GM12878 (cell line): ENCODE results near the gene LNX2.

Source experiments
- CBFB ChIP-seq: IDR thresholded peaks from 2 replicates; pipeline ENCODE4 v1.6.1; 2016; ENCODE audit warnings: antibody characterized with exemption, low read depth
- CTCF ChIP-seq, 3 experiments: IDR thresholded peaks in 2 of 3; conservative IDR thresholded peaks in 1 of 3; 2 replicates each; pipeline ENCODE4 v1.5.1; 2011; ENCODE audit warnings: low read depth in 3 of 3, low read length in 3 of 3, mild to moderate bottlenecking in 3 of 3, control low read depth in 2 of 3, moderate library complexity in 2 of 3, inconsistent platforms in 1 of 3, mixed read lengths in 1 of 3; ENCODE audit not compliant: control insufficient read depth in 2 of 3, insufficient read depth in 1 of 3; ENCODE audit errors: extremely low read depth in 1 of 3
- MXI1 ChIP-seq: fragments of 150-350 bp; IDR thresholded peaks from 2 replicates; pipeline ENCODE4 v1.6.1; 2011; ENCODE audit warnings: low read depth, mild to moderate bottlenecking, inconsistent platforms, low read length, improper control_type of control experiment
- SREBF2 ChIP-seq: IDR thresholded peaks from 2 replicates; pipeline ENCODE4 v1.6.1; 2012; ENCODE audit warnings: mild to moderate bottlenecking, low read length
- ZSCAN29 ChIP-seq: fragments of 450-650 bp; IDR thresholded peaks from 2 replicates; pipeline ENCODE4 v1.6.1; 2017; ENCODE audit warnings: mild to moderate bottlenecking, moderate library complexity

DNA sequence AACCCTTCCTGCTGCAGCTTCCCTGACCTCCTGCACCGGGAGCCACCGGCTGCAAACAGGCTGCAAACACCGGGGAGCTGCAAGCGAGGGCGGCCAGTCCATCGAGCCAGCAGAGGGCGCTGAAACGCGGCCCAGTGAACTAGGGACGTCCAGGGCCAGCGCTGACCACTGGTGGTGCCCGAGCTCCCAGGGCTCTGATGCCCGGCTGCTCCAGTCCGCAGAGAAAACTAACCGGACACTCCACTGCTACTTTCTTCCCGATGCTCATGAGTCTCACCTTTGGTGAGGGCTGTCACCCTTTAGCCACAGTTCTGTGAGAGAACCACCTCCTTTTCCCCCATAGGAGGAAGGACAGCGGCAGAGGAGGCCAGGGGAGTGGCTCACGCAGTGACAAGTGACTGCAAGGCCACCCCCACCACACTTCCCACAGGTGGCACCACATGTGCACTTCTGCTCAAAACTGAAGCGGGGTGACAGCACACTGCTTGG lies 87.1 kb downstream of the LNX2 start:
- TF ChIP-seq ZSCAN29 (no peak), CTCF (IDR thresholded peaks at IDR 0.05 in 2 of 3, conservative IDR thresholded peaks at IDR 0.05 in 1 of 3; ENCODE audit: control insufficient read depth in 2 of 3, extremely low read depth in 1 of 3, insufficient read depth in 1 of 3, low read depth in 3 of 3, low read length in 3 of 3) (peak; percentile 69 to 87 (median 79)), MXI1 (no peak), SREBF2 (no peak), CBFB (no peak)
